HepG2 (cell line): ENCODE data around the gene DOLK. TPM values are rescaled to one million over a fixed set of nuclear protein-coding genes. Genes with fewer than 3 reads are reported as not detected.
A peak's percentile ranks its signal among the peaks of the same experiment; 100 is the strongest.

Experiments used
- CENPX ChIP-seq: sonication (generic); formaldehyde crosslinking; IDR thresholded peaks from 2 replicates; pipeline ENCODE4 v1.9.0; 2021; ENCODE audit warnings: mild to moderate bottlenecking, missing genetic modification reagents, moderate library complexity
- DNMT3B ChIP-seq: conservative IDR thresholded peaks from 2 replicates; pipeline ENCODE4 v1.6.1; 2016; ENCODE audit warnings: missing biosample characterization, control low read depth
- DPF2 ChIP-seq: sonication (generic); formaldehyde crosslinking; IDR thresholded peaks from 2 replicates; pipeline ENCODE4 v1.4.0; 2020; ENCODE audit warnings: mild to moderate bottlenecking, low read depth, missing genetic modification reagents, borderline replicate concordance
- HIVEP1 ChIP-seq: sonication (generic); formaldehyde crosslinking; IDR thresholded peaks from 2 replicates; pipeline ENCODE4 v1.4.0; 2020; ENCODE audit warnings: mild to moderate bottlenecking, missing genetic modification reagents
- MXD4 ChIP-seq: IDR thresholded peaks from 2 replicates; pipeline ENCODE4 v1.6.1; 2016; ENCODE audit warnings: mild to moderate bottlenecking, missing biosample characterization, missing genetic modification reagents
- PITX1 ChIP-seq: sonication (generic); formaldehyde crosslinking; IDR thresholded peaks from 2 replicates; pipeline ENCODE4 v1.5.1; 2020; ENCODE audit warnings: mild to moderate bottlenecking, missing genetic modification reagents
- POLR2AphosphoS2 ChIP-seq: IDR thresholded peaks from 2 replicates; pipeline ENCODE4 v1.6.1; 2011; ENCODE audit warnings: low read depth, low read length, improper control_type of control experiment
- SP140L ChIP-seq: sonication (generic); formaldehyde crosslinking; IDR thresholded peaks from 2 replicates; pipeline ENCODE4 v1.4.0; 2020; ENCODE audit warnings: missing genetic modification reagents, borderline replicate concordance
- SP2 ChIP-seq: sonication (generic); formaldehyde crosslinking; IDR thresholded peaks from 2 replicates; pipeline ENCODE4 v1.5.1; 2020; ENCODE audit warnings: mild to moderate bottlenecking, missing genetic modification reagents
- TBL1XR1 ChIP-seq: fragments of 150-350 bp; IDR thresholded peaks from 2 replicates; pipeline ENCODE4 v1.6.1; 2014; ENCODE audit warnings: borderline replicate concordance, low read length; ENCODE audit not compliant: partially characterized antibody
- TGIF2 ChIP-seq: IDR thresholded peaks from 2 replicates; pipeline ENCODE4 v1.6.1; 2016; ENCODE audit warnings: control low read depth, missing compliant biosample characterization
- ZFP36 ChIP-seq: fragments of 150-350 bp; IDR thresholded peaks from 2 replicates; pipeline ENCODE4 v1.6.1; 2018; ENCODE audit warnings: borderline replicate concordance, low read length, low read depth; ENCODE audit not compliant: partially characterized antibody
- ZNF20 ChIP-seq: sonication (generic); formaldehyde crosslinking; IDR thresholded peaks from 2 replicates; pipeline ENCODE4 v1.4.0; 2020; ENCODE audit warnings: mild to moderate bottlenecking, moderate library complexity, missing genetic modification reagents
- ZNF251 ChIP-seq: sonication (generic); formaldehyde crosslinking; IDR thresholded peaks from 2 replicates; pipeline ENCODE4 v1.9.0; 2021; ENCODE audit warnings: mild to moderate bottlenecking, missing genetic modification reagents
- ZNF589 ChIP-seq: sonication (generic); formaldehyde crosslinking; conservative IDR thresholded peaks from 2 replicates; pipeline ENCODE4 v1.8.0; 2022; ENCODE audit warnings: mild to moderate bottlenecking, moderate library complexity, missing genetic modification reagents
- ZNF605 ChIP-seq: sonication (generic); formaldehyde crosslinking; IDR thresholded peaks from 2 replicates; pipeline ENCODE4 v1.8.0; 2022; ENCODE audit warnings: mild to moderate bottlenecking, missing genetic modification reagents
- ZNF616 ChIP-seq: sonication (generic); formaldehyde crosslinking; IDR thresholded peaks from 2 replicates; pipeline ENCODE4 v1.5.0; 2020; ENCODE audit warnings: low read depth, mild to moderate bottlenecking, missing genetic modification reagents
- ZNF660 ChIP-seq: sonication (generic); formaldehyde crosslinking; IDR thresholded peaks from 2 replicates; pipeline ENCODE4 v1.5.1; 2020; ENCODE audit warnings: mild to moderate bottlenecking, low read depth, missing genetic modification reagents, borderline replicate concordance
- ZNF792 ChIP-seq: IDR thresholded peaks from 2 replicates; pipeline ENCODE4 v1.6.1; 2016
- polyA plus RNA-seq, 8 experiments: library from polyadenylated mRNA; depleted of rRNA in 3 of 8; stranded (reverse) in 7 of 8; unstranded in 1 of 8; fragments of >200 nt; fragmentation: Illumina TruSeq in 4 of 8; extraction: Trizol in 4 of 8; gene quantifications; 2 replicates each; pipeline versions ENCODE4 v1.2.1 to v1.2.3, GENCODE V29; 2011 to 2016; ENCODE audit warnings: low read depth in 4 of 8, missing spikeins in 1 of 8, mixed read lengths in 1 of 8; ENCODE audit not compliant: insufficient read depth in 1 of 8
- total RNA-seq, 5 experiments: library from RNA; depleted of rRNA; stranded (reverse); fragments of >200 nt; fragmentation: Illumina TruSeq; extraction: Trizol; gene quantifications; 2 replicates each; pipeline ENCODE4 v1.2.3, GENCODE V29; 2016; ENCODE audit warnings: low read depth in 1 of 5
- TF ChIP-seq, protein P1 (sequence below), 2 experiments: sonication (generic) in 1 of 2; formaldehyde crosslinking in 1 of 2; IDR thresholded peaks; 2 replicates each; pipeline versions ENCODE4 v1.5.1 to v1.6.1; 2011 to 2020; ENCODE audit warnings: borderline replicate concordance in 1 of 2, low read depth in 1 of 2, low read length in 1 of 2, mild to moderate bottlenecking in 1 of 2, missing genetic modification reagents in 1 of 2, moderate library complexity in 1 of 2
- TF ChIP-seq, protein P2 (sequence below): sonication (generic); formaldehyde crosslinking; IDR thresholded peaks from 2 replicates; pipeline ENCODE4 v1.8.0; 2022; ENCODE audit warnings: mild to moderate bottlenecking, missing genetic modification reagents, moderate library complexity
- TF ChIP-seq, protein P3 (sequence below): sonication (generic); formaldehyde crosslinking; IDR thresholded peaks from 2 replicates; pipeline ENCODE4 v1.4.0; 2020; ENCODE audit warnings: missing genetic modification reagents

The DOLK gene
- total and polyA plus RNA-seq, 2 of the 13 experiments (the other 11 are each of a cell fraction or from before 2014, with no cell fraction given) = 15.4 to 18.7 TPM

DNA sequence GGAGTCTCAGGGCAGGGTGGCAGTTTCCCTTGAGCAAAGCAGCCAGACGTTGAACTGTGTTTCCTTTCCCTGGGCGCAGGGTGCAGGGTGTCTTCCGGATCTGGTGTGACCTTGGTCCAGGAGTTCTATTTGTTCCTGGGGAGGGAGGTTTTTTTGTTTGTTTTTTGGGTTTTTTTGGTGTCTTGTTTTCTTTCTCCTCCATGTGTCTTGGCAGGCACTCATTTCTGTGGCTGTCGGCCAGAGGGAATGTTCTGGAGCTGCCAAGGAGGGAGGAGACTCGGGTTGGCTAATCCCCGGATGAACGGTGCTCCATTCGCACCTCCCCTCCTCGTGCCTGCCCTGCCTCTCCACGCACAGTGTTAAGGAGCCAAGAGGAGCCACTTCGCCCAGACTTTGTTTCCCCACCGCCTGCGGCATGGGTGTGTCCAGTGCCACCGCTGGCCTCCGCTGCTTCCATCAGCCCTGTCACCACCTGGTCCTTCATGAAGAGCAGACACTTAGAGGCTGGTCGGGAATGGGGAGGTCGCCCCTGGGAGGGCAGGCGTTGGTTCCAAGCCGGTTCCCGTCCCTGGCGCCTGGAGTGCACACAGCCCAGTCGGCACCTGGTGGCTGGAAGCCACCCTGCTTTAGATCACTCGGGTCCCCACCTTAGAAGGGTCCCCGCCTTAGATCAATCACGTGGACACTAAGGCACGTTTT is 30.1 kb downstream of the DOLK start (continued):
- TF ChIP-seq, protein P1, sequence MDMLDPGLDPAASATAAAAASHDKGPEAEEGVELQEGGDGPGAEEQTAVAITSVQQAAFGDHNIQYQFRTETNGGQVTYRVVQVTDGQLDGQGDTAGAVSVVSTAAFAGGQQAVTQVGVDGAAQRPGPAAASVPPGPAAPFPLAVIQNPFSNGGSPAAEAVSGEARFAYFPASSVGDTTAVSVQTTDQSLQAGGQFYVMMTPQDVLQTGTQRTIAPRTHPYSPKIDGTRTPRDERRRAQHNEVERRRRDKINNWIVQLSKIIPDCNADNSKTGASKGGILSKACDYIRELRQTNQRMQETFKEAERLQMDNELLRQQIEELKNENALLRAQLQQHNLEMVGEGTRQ (IDR thresholded peaks at IDR 0.05; ENCODE audit: low read depth, low read length) = no peak
- TF ChIP-seq, protein P1 (CRISPR knock-in tag; IDR thresholded peaks at IDR 0.05; ENCODE audit: borderline replicate concordance) = no peak
- TF ChIP-seq HIVEP1 (CRISPR knock-in tag) (no peak; the same call in 1 of the 2 replicates), TBL1XR1 (no peak), POLR2AphosphoS2 (no peak), MXD4 (CRISPR knock-in tag) (no peak), ZNF792 (CRISPR knock-in tag) (peak; percentile 66; the same call in 1 of the 2 replicates), DPF2 (CRISPR knock-in tag) (peak; percentile 42; the same call in 1 of the 2 replicates), PITX1 (CRISPR knock-in tag) (peak; percentile 77), ZNF251 (CRISPR knock-in tag) (no peak), ZFP36 (no peak), ZNF660 (no peak), CENPX (CRISPR knock-in tag) (no peak), SP2 (no peak), ZNF616 (CRISPR knock-in tag) (0 out of 2 replicates have a peak, but pooled peaks have one; percentile 60), SP140L (CRISPR knock-in tag) (no peak), ZNF605 (0 out of 2 replicates have a peak, but pooled peaks have one; percentile 40), TGIF2 (no peak), ZNF589 (CRISPR knock-in tag) (peak; percentile 59; the same call in 1 of the 2 replicates), DNMT3B (CRISPR knock-in tag) (no peak), ZNF20 (CRISPR knock-in tag) (no peak)
- TF ChIP-seq, protein P2, sequence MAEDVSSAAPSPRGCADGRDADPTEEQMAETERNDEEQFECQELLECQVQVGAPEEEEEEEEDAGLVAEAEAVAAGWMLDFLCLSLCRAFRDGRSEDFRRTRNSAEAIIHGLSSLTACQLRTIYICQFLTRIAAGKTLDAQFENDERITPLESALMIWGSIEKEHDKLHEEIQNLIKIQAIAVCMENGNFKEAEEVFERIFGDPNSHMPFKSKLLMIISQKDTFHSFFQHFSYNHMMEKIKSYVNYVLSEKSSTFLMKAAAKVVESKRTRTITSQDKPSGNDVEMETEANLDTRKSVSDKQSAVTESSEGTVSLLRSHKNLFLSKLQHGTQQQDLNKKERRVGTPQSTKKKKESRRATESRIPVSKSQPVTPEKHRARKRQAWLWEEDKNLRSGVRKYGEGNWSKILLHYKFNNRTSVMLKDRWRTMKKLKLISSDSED (CRISPR knock-in tag) = no peak
- TF ChIP-seq, protein P3, sequence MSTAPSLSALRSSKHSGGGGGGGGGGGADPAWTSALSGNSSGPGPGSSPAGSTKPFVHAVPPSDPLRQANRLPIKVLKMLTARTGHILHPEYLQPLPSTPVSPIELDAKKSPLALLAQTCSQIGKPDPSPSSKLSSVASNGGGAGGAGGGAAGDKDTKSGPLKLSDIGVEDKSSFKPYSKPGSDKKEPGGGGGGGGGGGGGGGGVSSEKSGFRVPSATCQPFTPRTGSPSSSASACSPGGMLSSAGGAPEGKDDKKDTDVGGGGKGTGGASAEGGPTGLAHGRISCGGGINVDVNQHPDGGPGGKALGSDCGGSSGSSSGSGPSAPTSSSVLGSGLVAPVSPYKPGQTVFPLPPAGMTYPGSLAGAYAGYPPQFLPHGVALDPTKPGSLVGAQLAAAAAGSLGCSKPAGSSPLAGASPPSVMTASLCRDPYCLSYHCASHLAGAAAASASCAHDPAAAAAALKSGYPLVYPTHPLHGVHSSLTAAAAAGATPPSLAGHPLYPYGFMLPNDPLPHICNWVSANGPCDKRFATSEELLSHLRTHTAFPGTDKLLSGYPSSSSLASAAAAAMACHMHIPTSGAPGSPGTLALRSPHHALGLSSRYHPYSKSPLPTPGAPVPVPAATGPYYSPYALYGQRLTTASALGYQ (CRISPR knock-in tag) = peak; percentile 54; the same call in 1 of the 2 replicates
